Fibroblast of lung (primary cell): Measurements from ENCODE around the gene OAS3. TPM values are rescaled to one million over a fixed set of nuclear protein-coding genes. Genes with fewer than 3 reads are reported as not detected.
"Not testable (repeated sequence)": the region's sequence is repeated elsewhere in the genome, so short reads cannot be mapped to it uniquely, and the experiment has no call there.

Experiments used
- DNase-seq, 2 donors: peaks; one replicate each; pipeline versions ENCODE4 v3.0.0 to v3.0.0-alpha.2; 2010; ENCODE audit warnings: low read depth in 2 of 2
- H2AFZ ChIP-seq: 2 replicates; pipeline ENCODE4 v1.5.1; 2012; ENCODE audit warnings: low read length, control low read depth, inconsistent platforms
- H3K27ac ChIP-seq: 2 replicates; pipeline ENCODE4 v1.5.1; 2011; ENCODE audit warnings: low read length, control low read depth; ENCODE audit not compliant: insufficient read depth
- H3K27me3 ChIP-seq: 2 replicates; pipeline ENCODE4 v1.5.1; 2011; ENCODE audit warnings: mild to moderate bottlenecking, low read length; ENCODE audit not compliant: control insufficient read depth, insufficient read depth
- H3K36me3 ChIP-seq: 2 replicates; pipeline ENCODE4 v1.5.1; 2011; ENCODE audit warnings: low read length; ENCODE audit not compliant: control insufficient read depth, insufficient read depth
- H3K4me1 ChIP-seq: 2 replicates; pipeline ENCODE4 v1.5.1; 2011; ENCODE audit warnings: low read length; ENCODE audit not compliant: control insufficient read depth, insufficient read depth; ENCODE audit errors: extremely low read depth
- H3K4me2 ChIP-seq: 2 replicates; pipeline ENCODE4 v1.5.1; 2011; ENCODE audit warnings: low read length, control low read depth; ENCODE audit not compliant: insufficient read depth; ENCODE audit errors: extremely low read depth
- H3K4me3 ChIP-seq, 4 experiments: fragments of 200-600 bp in 1 of 4; sonication (generic) in 1 of 4; replicated peaks in 1 of 4; 2 replicates each; pipeline ENCODE4 v1.5.1; 2011 to 2016; ENCODE audit warnings: low read length in 4 of 4, low read depth in 3 of 4, mild to moderate bottlenecking in 3 of 4, control low read depth in 2 of 4, inconsistent platforms in 1 of 4, mixed read lengths in 1 of 4; ENCODE audit not compliant: insufficient read depth in 1 of 4; ENCODE audit errors: control extremely low read depth in 1 of 4
- H3K79me2 ChIP-seq: 2 replicates; pipeline ENCODE4 v1.5.1; 2012; ENCODE audit warnings: mild to moderate bottlenecking, low read length, inconsistent platforms; ENCODE audit not compliant: control insufficient read depth, insufficient read depth
- H3K9ac ChIP-seq: 2 replicates; pipeline ENCODE4 v1.5.1; 2011; ENCODE audit warnings: mild to moderate bottlenecking, low read length, control low read depth; ENCODE audit not compliant: insufficient read depth
- H3K9me3 ChIP-seq: 2 replicates; pipeline ENCODE4 v1.5.1; 2012; ENCODE audit warnings: low read depth, low read length; ENCODE audit not compliant: control insufficient read depth, insufficient read depth
- H4K20me1 ChIP-seq: 2 replicates; pipeline ENCODE4 v1.5.1; 2011; ENCODE audit warnings: low read length; ENCODE audit not compliant: control insufficient read depth, insufficient read depth; ENCODE audit errors: extremely low read depth
- CTCF ChIP-seq, 2 donors: IDR thresholded peaks in 1 of 2; conservative IDR thresholded peaks in 1 of 2; 1 replicate in 1 of 2; 2 replicates in 1 of 2; pipeline ENCODE4 v1.5.1; 2011 to 2012; ENCODE audit warnings: low read length in 2 of 2, control low read depth in 1 of 2, inconsistent platforms in 1 of 2, low read depth in 1 of 2, mild to moderate bottlenecking in 1 of 2
- EZH2 ChIP-seq: IDR thresholded peaks from 2 replicates; pipeline ENCODE4 v1.5.1; 2012; ENCODE audit warnings: low read length, control low read depth, mild to moderate bottlenecking; ENCODE audit errors: missing control alignments
- polyA plus RNA-seq, 2 donors: library from polyadenylated mRNA; depleted of rRNA in 1 of 2; stranded (reverse) in 1 of 2; unstranded in 1 of 2; fragments of >200 nt; gene quantifications; 2 replicates each; pipeline ENCODE4 v1.2.1, GENCODE V29; 2011 to 2012; ENCODE audit warnings: missing spikeins in 1 of 2
- total RNA-seq: library from RNA; depleted of rRNA; stranded (reverse); fragments of >200 nt; gene quantifications from 2 replicates; pipeline ENCODE4 v1.2.1, GENCODE V29; 2014

The OAS3 gene
- total and polyA plus RNA-seq, 2 donors (not counting 1 experiment from before 2014, with no cell fraction given): 3.5 to 7.0 TPM

GRCh38 chr12:112908548-112908947 is 29.7 kb upstream of the OAS3 start:
- no peaks in the 10 kb centered on the region for H3K9me3 ChIP-seq
- H3K36me3 ChIP-seq: no peaks in the 10 kb centered on the region
- H3K27ac ChIP-seq: no peak overlapping the region
- no peak overlapping the region for H3K4me3 ChIP-seq
- DNase-seq: no peak
- H2AFZ ChIP-seq: no peak overlapping the region
- H3K27me3 ChIP-seq: no peaks in the 10 kb centered on the region
- TF ChIP-seq EZH2 (no peak), CTCF (conservative IDR thresholded peaks at IDR 0.05 in 1 of 2, IDR thresholded peaks at IDR 0.05 in 1 of 2; ENCODE audit: low read depth in 1 of 2, low read length in 2 of 2) (no peak)
- no peaks in the 10 kb centered on the region for H3K4me1 ChIP-seq
- H3K9ac ChIP-seq: no peak overlapping the region
- no peaks in the 10 kb centered on the region for H3K79me2 ChIP-seq
- no peaks in the 10 kb centered on the region for H4K20me1 ChIP-seq
- no peak overlapping the region for H3K4me2 ChIP-seq

- Histone ChIP-seq H3K4me3 (no peak overlapping the region), H3K9ac (no peak overlapping the region), H2AFZ (no peak overlapping the region), H3K27me3 (no peaks in the 10 kb centered on the region), H3K36me3 (no peaks in the 10 kb centered on the region), H3K4me2 (no peak overlapping the region), H4K20me1 (no peaks in the 10 kb centered on the region), H3K79me2 (no peaks in the 10 kb centered on the region), H3K9me3 (no peaks in the 10 kb centered on the region), H3K27ac (no peak overlapping the region), H3K4me1 (no peaks in the 10 kb centered on the region)
- DNase-seq: no peak
- TF ChIP-seq EZH2 (no peak), CTCF (conservative IDR thresholded peaks at IDR 0.05 in 1 of 2, IDR thresholded peaks at IDR 0.05 in 1 of 2; ENCODE audit: low read depth in 1 of 2, low read length in 2 of 2) (no peak)
Observed at GRCh38 chr12:112909693-112910092, 28.6 kb upstream of the OAS3 start.

GRCh38 chr12:112913038-112913688 is 25.1 kb upstream of the OAS3 start:
- Histone ChIP-seq H2AFZ (no peak overlapping the region), H3K4me3 (no peak overlapping the region), H3K4me2 (no peak overlapping the region), H3K27me3 (no peaks in the 10 kb centered on the region), H3K27ac (no peak overlapping the region), H3K79me2 (no peaks in the 10 kb centered on the region), H3K9me3 (no peaks in the 10 kb centered on the region), H3K9ac (no peak overlapping the region), H4K20me1 (no peaks in the 10 kb centered on the region), H3K36me3 (no peaks in the 10 kb centered on the region), H3K4me1 (no peaks in the 10 kb centered on the region)
- TF ChIP-seq CTCF (conservative IDR thresholded peaks at IDR 0.05 in 1 of 2, IDR thresholded peaks at IDR 0.05 in 1 of 2; ENCODE audit: low read depth in 1 of 2, low read length in 2 of 2): no peak
- TF ChIP-seq EZH2: no peak
- no peak for DNase-seq

- H3K27ac ChIP-seq, DNase-seq, H2AFZ ChIP-seq: not testable (repeated sequence)
Observed at GRCh38 chr12:112913888-112914287, 24.4 kb upstream of the OAS3 start.

More at GRCh38 chr12:112913888-112914287, 24.4 kb upstream of the OAS3 start:
- not testable (repeated sequence) for H3K27me3 ChIP-seq, H3K79me2 ChIP-seq, H3K9ac ChIP-seq, H3K36me3 ChIP-seq, H3K4me2 ChIP-seq, H3K4me1 ChIP-seq, H3K4me3 ChIP-seq, H3K9me3 ChIP-seq, H4K20me1 ChIP-seq
